COR-L47 (cell line): ENCODE measurements around the gene MSI1.

ENCODE experiments used
- DNase-seq: peaks from one replicate; lab custom pipeline; 2025; lab: John Stamatoyannopoulos, UW

Gene MSI1

DNA sequence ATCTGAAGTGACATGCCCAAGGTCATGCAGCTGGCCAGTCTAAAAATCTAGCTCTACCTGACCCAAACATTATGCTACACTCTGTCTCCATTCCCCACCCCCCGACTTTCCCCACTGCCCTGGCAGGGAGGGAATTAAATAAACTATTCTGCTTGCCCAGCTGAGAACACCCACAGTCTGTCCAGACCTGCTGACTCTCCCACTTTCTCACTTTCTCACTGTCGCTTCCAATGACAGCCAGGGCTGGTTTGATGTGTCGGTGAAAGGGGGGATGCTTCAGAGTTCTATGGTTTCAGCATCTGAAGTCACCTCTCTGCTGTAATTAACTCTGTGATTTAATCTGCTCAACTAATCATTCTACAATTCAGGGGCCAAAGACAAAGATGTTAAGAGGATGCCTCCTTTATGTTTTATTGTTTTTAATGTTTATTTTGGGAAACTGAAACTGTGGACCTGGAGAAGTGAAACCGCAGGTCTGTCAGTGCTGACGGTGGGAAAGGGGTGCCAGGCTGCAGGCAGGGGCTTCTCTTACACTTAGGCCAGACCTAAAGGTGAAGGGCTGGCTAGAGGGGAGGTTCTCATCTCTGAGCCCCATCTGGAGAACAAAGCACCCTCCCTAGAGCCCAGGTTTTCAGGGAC is 8.1 kb upstream of the MSI1 start:
- no peak for DNase-seq

DNA sequence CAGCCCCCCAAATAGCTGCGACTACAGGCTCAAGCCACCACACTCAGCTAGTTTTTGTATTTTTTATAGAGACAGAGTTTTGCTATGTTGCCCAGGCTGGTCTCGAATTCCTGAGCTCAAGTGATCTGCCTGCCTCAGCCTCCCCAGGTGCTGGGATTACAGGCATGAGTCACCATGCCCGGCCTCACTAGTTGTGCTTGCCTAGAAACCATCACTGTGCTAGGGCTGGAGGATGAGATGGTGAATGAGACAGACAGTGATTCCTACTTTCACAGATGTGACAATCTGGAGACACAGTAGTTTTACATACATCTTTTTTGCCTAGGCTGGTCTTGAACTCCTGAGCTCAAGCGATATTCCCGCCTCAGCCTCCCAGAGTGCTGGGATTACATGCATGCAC is 7.5 kb upstream of the MSI1 start:
- DNase-seq: no peak

DNA sequence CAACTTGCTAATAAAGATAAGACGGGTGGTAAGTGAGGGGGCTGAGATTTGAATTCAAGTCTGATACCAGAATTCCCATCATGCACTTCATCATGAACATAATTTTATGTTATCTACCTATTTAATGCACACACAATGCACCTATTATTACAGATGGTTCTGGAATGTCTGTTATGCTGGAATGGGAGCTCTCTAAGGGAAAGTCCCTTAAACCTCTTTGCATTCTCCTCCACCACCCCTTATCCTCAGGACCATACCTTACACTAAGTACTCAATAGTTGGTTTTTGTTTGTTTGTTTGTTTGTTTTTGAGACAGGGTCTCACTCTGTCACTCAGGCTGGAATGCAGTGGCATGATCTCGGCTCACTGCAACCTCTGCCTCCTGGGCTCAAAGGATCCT is 7.0 kb upstream of the MSI1 start:
- DNase-seq: no peak

DNA sequence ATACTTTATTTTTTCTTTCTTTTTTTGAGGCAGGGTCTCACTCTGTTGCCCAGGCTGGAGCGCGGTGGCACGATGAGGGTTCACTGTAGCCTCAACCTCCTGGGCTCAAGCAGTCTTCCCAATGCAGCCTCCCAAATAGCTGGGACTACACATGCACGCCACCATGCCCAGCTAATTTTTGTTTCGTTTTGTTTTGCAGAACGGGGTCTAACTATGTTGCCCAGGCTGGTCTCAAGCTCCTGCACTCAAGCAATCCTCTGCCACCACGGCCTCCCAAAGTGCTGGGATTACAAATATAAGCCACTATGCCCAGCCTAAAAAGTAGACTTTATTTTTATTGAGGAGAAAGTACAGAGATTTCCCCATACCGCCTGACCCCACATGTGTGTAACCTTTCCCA is 4.7 kb upstream of the MSI1 start:
- no peak for DNase-seq

DNA sequence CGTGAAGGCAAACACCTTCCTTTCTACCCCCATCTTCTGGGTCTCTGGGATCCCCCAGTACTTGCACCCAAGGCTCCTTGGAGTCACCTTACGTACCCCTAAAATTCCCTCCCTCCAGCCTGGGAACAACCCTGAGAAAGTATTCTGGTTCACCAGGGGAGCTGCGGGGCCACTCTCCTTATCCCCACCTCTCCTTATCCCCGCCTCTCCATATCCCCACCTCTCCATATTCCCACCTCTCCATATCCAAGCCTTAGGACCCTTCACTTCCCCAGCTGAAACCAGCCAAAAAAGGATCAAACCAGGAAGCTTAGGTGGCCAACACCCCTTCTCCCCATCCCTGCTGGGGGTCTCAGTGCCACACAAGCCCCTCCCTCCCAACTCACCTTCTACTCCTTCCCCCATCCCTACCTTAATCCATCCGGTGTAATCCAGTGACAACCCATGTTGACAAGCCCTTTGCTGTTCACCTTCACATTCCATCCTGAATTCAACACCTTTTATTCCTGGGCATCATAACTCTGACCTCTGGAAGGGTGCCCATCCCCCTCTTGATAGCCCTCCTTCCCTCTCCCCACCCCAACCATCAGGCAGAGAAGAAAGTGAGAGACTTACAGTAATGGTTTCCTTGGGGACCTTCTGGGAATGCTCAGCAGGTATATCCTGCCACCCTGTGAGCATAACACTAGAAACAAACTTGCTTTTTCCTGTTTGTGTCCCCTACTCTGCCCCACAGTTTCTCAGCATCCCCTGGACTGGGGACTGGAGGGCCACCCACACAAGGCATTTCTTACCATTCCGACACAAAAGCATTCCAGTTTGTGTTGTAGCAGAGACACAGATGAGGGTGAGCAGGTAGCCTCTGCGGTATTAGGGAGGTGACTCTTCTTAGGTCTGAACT is 1.6 kb upstream of the MSI1 start:
- DNase-seq: no peak

DNA sequence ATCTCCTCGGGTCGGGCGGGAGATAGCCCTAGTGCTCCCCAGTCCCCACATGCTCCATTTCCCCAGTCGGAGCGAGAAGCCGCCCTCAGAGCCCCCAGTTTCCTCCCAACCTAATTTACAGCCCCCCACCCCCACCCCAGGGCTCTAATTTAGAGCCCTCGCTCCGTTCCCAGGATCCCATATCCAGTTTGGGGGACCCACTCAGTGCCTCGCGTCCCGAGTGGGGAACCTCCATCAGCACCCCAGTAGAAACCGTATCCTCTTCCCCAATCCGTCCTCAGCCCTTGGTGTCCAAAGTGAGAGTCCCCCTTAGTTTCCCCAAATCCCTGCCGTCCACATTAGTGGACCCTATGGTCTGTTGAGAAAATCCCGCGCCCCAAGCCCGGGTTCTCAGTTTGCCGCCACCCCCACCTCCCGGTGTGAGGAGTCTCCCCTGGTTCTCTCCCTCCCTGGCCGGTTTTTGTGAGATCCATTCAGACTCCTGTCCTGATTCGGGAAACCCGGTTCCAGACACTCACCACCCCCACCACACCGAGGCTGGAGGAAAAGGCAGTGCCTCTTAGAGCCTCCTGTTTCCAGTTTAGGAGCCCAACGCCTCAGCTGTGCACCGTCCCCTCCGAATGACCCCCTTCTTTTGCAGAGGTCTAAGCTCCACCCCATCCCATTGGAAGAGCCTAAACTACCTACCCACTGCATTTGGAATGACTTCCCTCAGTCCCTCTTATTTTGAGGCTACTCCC is 809 bp upstream of the MSI1 start:
- no peak for DNase-seq

DNA sequence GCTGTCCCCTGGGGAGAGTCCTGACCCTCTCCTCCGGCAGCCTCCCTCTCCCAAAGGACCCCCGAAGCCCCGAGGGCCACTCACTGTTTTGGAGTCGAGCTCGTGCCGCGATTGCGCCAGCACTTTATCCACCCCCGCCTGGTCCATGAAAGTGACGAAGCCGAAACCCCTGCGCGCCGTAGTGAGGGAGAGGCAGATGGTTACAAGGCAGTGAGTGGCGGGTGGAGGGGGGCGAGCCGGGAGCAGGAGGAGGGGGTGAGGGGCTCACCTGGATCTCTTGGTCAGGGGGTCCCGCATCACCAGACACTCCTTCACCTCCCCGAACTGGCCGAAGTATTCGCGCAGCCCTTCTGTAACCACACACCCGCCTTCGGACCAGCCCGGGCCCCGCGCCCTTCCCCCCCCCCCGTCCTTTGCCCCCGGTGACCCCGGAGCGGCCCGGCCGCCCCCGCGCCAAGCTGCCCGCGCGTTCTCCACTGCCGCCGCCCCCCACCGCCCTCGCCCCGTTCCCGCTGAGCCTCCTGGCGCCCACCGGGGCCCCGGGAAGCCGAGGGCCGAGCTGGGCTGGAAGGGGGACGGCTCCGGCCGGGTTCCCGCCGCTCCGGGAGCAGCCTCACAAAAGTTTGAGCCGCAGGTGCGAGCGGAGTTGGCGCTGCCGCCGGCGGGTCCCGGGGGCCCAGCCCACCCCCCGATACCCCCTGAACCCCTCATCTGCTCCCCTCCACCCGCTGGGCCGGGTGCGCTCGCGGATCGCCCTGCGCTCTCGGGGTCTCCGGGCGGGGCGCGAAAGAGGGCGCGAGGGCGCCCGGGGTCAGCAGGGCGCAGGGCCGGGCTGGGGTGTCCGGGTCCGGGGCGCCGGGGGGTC is 808 bp downstream of the MSI1 start:
- no peak for DNase-seq

DNA sequence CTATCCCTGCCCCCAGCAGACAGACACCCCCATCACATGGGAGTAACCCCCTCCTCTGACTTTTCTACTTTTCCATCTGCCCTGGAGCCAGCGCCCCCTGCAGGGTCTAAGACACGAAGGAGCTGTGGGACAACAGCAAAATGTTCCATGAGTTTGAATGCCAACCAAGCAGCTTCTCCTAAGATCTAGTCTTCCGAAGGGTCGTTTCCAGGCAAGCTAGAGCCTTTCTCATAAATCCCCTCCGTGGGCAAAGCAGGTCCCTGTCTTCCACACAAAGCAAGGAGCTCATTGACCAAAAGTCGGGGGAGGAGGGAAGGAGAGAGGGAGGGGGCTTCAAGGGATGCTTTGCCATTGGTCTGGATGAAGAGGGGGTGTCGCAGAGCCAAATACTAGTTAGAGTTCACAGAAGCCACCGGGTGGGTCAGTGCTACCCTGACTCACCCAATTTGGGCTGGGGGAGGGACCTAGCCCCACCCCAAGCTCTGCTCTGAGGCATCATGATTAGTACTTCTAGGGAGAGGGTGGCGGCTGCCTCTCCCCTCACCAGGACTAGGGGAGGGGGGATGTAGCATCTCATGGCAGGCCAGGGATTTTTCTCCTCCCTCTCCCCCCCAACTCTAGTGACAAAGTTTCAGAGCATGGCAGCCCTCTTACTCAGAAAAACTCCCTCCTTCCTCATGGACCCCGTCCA is 1.6 kb downstream of the MSI1 start:
- no peak for DNase-seq

DNA sequence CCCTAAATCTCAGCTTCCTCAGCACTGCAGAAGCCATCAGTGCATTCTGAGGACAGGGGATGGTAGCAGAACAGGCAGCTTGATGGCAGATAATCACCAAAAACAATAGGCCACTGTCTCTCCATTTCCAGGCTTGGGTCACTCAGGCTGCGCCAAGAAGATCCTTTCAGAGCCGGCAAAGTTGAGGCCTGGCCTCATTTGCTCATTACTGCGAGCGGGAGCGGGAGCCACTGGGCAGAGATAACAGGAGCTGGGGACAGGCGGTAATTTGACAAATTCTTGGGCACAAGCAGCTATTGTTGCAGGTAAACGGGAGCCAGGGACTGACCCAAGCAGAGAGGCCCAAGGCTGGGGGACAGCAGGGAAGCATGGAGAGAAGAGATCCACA is 2.1 kb downstream of the MSI1 start:
- DNase-seq: no peak

DNA sequence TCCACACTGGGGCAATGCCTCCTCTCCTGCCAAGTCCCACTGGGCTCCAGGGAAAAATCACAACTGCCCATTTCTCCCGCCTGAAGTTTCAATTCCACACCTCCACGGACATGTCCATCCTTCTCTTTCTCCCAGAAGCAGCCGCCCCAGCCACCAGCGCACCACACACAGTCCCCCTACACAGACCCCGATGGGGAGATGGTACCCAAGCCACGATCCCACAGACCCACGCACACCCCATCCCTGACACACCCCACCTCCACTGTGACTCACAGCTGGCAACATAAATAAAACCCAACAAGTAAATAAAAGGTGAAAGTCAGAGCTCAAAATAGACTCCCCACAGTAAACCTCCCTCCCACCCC is 2.6 kb downstream of the MSI1 start:
- DNase-seq: no peak

DNA sequence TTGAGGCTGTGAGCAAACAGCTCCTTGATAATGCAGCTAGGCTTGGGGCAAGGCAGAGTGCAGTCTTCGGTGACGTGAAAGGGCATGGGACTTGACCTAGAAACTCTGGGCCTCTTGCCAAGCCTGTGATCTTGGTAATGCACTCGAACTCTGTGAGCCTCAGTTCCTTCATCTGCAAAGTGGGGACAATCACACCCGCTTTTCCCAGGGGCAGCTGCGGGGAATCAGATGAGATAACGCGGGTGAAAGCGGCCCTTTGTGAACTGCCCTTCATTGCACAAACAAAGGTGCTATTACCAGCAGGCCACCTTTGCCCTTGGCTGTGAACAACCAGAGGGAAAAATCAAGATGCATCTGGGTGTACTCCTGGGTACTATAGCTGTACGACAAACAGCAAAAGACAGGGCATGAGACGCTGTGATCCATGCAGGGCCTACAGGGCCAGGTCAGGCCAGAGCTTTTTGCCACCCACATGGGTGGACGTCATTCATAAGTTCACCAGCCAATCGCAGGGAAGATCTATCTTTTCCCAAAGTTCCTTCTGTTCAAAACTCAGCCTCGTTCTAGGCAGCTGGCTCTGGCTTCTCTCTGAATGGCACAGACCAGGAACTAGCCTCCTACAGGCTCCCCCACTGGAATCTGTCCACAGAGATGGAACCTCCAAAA is 3.2 kb downstream of the MSI1 start:
- no peak for DNase-seq

DNA sequence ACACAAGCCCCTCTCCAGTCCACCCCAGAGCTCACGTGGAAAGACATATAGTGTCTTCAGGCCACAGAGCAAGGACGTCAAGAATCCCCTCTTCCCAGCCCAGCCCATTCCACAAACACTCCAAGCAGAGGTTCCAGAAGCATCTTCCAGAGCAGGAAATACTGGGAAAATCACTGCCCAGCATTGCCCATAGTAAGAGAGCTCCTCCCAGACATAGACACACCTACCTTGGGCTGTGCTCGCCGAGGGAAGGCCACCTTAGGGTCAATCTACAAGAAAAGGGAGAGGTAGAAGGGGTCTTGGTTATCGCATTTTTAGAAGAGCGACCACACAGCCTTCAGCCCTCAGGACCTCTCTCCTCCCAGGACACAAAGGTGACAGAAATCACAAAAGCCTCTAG is 4.5 kb downstream of the MSI1 start:
- no peak for DNase-seq

DNA sequence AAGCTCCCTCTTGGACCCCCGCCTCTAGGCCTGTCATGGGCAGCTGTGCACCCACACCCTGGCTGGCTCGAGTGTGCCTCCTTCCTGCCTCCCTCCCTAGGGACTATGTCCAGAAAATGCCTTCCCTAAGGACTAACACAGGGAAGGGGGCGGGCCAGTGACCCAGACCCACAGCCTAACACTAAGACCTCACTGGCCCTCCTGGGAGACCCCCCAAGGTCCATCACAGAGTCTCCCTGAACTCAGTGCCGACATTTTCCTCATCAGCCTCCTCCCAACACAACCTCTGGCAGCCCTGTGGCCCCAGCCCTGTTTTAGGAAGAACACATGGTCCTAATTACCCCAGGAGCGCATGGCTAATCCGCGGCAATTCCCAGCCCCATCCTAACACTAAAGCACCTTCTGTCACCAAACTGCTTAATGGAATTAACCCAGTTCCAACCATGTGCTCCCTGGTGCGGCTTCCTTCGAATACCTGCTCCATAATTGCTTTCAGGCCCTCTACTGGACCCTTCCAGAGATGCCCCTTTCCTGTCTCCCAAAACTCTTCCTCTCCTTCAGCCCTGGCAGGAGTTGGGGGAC is 5.6 kb downstream of the MSI1 start:
- DNase-seq: no peak

DNA sequence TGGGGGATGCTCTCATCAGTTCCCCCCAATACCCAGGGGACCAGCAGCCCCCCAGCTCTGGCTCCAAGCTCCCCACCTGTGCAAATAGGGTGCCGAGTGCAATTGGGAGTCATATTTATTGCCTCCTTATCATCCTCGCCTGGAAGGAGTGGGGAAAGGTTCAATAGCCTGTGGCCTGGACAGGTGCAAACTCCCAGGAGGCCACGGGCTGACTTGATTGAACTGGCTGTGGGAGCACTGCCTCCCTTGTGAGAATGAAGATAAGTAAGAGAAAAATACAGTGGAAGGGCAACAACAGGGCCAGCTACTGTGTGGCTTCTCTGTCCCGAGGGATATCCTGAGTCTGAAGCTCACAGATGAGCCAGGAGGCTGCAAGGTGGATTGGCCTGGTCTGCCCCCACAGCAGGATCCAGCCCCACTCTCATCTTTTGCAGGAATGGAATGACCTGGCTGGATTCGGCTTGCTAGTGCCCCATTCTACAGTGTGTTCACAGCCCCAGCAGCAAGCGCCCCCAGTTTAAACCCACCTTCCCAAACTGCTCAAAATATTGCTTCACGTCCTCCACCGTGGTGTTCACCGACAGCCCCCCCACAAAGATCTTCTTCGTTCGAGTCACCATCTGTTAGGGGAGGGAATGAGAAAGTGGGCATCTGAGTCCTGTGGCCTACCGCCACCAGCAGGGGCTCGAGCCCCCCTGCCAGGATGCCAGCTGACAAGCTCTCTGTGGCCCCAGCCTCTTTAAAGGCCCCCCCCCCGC is 6.3 kb downstream of the MSI1 start:
- no peak for DNase-seq

DNA sequence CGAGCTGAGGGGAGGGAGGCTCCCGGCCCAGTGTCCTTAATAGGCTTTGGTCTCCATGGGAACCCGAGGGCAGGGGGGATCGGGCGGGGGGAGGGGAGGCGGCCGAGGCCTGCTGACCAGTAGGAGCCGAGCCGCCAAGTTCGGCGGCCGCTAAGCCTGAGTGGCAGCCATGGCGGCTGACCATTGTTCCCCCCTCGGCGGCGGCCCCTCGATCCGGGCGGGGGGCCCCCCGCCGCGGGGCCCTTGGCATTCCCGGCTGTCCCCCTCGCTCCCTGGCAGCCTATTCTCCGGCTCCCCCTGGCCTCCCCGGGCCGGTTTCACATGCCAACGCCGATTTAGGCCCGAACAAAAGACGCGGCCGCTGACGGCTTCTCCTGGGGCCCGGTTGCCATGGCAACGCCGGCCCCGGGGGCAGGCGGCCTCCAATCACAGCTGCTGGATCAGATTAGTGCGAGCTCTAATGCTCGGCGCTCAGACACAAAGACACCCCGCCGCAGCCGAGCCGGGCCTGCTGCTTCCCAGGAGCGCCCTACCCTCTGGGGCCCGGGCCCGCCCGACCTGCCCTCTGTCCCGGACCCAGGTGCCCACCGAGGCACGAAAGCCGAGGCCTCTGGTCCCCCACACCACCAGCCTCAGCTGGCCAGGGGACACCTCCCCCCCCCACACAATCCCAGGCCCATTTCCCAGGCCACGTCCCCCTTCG is 7.3 kb downstream of the MSI1 start:
- peak; percentile 97 for DNase-seq

DNA sequence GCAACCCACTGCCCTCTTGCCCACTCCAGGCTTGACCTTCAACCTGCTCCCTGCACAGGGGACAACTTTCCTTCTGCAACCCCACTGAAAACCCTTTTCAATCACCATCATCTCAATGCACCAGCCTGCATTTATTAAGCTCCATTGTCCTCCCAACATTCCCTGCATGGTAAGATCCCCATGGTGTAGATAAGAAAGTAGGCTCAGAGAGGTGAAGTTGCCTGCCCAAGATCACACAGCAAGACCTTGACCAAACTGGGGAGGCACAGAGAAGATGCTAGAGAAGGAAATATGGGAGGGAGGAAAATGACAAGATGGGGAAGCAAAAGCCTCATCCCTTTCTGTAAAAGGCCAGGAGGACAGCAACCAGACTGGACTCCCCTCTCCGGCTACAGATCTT is 9.8 kb downstream of the MSI1 start:
- no peak for DNase-seq

DNA sequence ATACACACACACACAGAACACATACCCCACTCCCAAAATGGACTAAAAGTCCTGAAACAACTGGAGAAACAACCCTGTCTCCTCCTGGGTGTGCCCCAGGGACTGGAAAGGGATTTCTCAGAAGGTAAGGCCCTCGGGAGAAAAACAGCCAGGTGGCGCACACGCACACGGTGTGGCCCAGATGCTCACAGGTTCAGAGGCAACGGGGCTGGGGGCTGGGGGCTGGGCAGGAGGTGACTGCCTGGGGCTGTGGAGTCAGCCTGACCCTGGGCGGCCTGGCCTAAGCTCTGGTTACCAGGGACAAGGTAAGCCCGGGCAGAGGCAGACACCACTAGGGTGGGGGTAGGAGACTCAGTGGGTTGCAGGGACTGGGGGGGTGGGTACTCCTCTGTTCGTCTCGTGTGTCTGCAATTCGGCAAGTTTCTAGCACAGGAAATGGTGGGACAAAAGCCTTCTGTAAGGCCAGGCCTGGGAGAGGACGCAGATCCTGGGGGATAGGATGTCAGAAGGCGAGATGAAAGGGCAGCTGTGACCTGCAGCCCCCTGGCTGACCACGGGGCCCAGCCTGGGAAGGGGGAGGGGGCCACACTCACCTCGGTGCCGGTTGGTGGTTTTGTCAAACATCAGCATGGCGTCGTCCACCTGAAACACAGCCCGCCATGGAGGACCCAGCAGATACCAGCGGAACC is 10.4 kb downstream of the MSI1 start:
- DNase-seq: no peak

DNA sequence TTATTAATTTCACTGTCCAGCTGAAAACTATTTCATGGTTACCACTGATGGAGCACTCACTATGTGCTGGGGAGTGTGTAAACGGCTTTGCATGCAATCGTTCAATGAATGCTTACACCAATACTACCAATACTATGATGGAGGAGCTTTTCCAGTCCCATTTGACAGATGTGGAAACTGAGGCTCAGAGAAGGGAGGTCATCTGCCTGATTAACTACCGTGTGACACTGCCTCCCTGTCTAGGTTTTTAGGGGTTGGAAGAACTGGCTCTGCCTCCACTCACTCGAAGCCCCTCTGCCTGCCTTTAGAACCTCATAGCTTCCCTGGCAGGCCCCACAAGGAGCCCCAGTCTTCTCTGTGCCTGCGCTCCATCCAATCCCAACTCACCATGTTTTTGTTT is 11.9 kb downstream of the MSI1 start:
- DNase-seq: no peak
